Measurements from ENCODE around the gene FBXL20.

- TF ChIP-seq CTCF (IDR thresholded peaks at IDR 0.05 in 2 of 3, conservative IDR thresholded peaks at IDR 0.05 in 1 of 3; ENCODE audit: control insufficient read depth in 2 of 3, extremely low read depth in 1 of 3, insufficient read depth in 1 of 3, low read depth in 3 of 3, low read length in 3 of 3) (no peak), ZBTB33 (IDR thresholded peaks at IDR 0.05) (no peak), REST (IDR thresholded peaks at IDR 0.05; ENCODE audit: low read depth, low read length) (no peak), ASH2L (IDR thresholded peaks at IDR 0.05; ENCODE audit: borderline replicate concordance, low read depth) (no peak), HCFC1 (IDR thresholded peaks at IDR 0.05; ENCODE audit: low read length) (no peak), CHD2 (IDR thresholded peaks at IDR 0.05; ENCODE audit: borderline replicate concordance, low read depth, low read length) (no peak), NRF1 (conservative IDR thresholded peaks at IDR 0.05; ENCODE audit: low read depth, low read length) (no peak), SRF (IDR thresholded peaks at IDR 0.05; ENCODE audit: low read depth in 2 of 2, low read length in 2 of 2) (no peak)
Measured at GRCh38 chr17:39230361-39230760, 171.1 kb downstream of the FBXL20 start.

Data from GM12878 (cell line).